Measurements from ENCODE around the gene MFSD1. TPM values are rescaled to one million over a fixed set of nuclear protein-coding genes. Genes with fewer than 3 reads are reported as not detected.

The MFSD1 gene
- total and polyA plus RNA-seq, 9 of the 15 experiments (the other 6 are each of a cell fraction or from before 2014, with no cell fraction given): 8.7 to 49.5 (median 28.6) TPM

- no peak for TF ChIP-seq ZBTB34 (CRISPR knock-in tag; IDR thresholded peaks at IDR 0.05)
- no peak for TF ChIP-seq ZBTB12 (CRISPR knock-in tag; IDR thresholded peaks at IDR 0.05)
- no peak for TF ChIP-seq IRF2 (CRISPR knock-in tag; IDR thresholded peaks at IDR 0.05)
- no peak for TF ChIP-seq ELK3 (CRISPR knock-in tag; IDR thresholded peaks at IDR 0.05)
- TF ChIP-seq, protein P1, sequence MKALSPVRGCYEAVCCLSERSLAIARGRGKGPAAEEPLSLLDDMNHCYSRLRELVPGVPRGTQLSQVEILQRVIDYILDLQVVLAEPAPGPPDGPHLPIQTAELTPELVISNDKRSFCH (CRISPR knock-in tag; IDR thresholded peaks at IDR 0.05): no peak
- TF ChIP-seq, protein P1 (tag; IDR thresholded peaks at IDR 0.05): no peak
- TF ChIP-seq ATF1 (CRISPR knock-in tag; IDR thresholded peaks at IDR 0.05): no peak
- TF ChIP-seq ATF1 (tag; IDR thresholded peaks at IDR 0.05): no peak
- no peak for TF ChIP-seq RUNX1 (IDR thresholded peaks at IDR 0.05; ENCODE audit: low read depth)
- no peak for TF ChIP-seq HDGF (IDR thresholded peaks at IDR 0.05)
Observed at GRCh38 chr3:158782283-158782989, 19.4 kb upstream of the MFSD1 start (continued).

Data from K562 (cell line).